Measurements from ENCODE around the gene PNKP. TPM values are rescaled to one million over a fixed set of nuclear protein-coding genes. Genes with fewer than 3 reads are reported as not detected.

The PNKP gene
- total RNA-seq, 2 donors from 2014 or later: 146 to 205 TPM

DNA sequence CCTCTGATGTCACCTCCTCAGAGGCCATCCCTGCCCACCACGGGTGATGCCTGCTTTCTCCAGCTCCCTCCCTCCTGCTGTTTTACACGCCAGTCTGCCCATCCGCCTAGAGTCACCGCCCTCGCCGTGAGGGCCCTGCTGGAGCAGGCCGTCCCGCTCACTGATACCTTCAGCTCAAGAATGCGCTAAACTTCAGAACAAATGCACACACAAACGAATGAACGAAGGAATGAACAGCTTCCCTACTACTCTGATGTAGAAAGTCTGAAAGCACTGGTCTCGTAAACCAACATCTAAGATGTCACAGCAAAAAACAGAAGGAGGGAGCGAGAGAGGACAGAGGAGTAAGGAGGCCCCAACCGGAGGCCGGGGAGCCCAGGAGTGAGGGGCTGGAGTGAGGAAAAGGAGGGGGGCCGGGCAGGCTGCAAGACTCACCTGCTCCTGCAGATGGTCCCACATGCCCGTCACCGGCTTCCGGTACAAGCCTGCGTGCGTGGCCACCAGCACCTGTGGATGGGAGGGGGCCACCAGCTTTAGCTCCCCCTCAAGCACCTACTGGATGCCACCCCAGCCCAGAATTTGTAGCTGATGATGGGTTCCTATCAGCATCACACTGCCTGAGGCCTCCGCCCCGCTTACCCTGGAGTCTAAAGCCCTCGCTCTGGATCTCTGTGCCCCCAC, 4.0 kb downstream of the PNKP start:
- Mint-ChIP-seq H3K27me3 (no peaks in the 10 kb centered on the region), H3K4me3 (no peak overlapping the region), H3K9me3 (no peaks in the 10 kb centered on the region), H3K4me1 (ENCODE audit: low read depth in 2 of 2) (peaks cover 36 to 42% of the 10 kb centered on the region in 2 donors), H3K27ac (no peak overlapping the region), H3K36me3 (no peaks in the 10 kb centered on the region)
- ATAC-seq: no peak
- DNase-seq (ENCODE audit: low spot score): no peak

DNA sequence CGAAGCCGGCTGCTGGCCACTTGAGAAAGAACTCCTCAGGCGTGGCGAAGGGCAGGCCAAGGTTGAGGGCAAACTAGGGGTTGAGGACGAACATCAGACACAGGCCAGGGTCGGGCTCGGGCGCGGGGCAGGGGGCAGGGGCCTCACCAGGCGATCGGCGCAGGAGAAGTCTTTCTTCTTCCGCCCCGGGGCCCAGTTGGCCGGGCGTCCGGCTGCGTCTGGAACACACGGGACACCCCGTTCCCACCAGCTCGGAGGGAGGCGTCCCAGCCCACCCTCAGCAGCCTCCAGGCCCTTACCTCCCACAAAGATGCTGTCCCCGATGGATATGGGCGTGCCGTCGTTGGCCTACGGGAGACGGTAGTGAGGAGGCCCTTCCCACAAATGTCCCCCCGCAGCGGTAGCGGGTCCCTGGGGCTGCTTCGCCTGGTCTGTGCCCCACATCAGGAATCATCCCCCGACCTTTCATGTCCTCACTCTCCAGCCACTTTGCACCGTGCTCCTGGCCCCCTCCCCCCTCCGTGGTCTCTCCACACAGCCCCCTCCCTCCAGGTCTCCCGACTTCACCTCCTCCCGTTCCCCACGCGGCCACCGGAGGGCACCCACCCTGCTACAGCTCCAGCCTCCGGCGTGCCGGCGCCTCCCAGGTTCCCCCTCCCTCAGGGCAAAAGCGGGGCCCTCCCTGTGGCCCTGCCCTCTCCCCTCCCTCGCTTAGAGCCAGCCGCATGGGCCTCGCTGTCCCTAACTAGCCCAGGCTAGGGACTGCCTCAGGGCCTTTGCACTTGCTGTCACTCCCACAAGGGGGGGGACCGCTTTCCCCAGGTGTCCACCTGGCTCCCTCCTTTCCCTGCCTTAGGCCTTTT, 4.8 kb downstream of the PNKP start:
- no peaks in the 10 kb centered on the region for H3K36me3 Mint-ChIP-seq
- H3K27me3 Mint-ChIP-seq: no peaks in the 10 kb centered on the region
- DNase-seq (ENCODE audit: low spot score) (no peak), ATAC-seq (no peak)
- peaks cover 32 to 35% of the 10 kb centered on the region in 2 donors for H3K4me1 Mint-ChIP-seq (ENCODE audit: low read depth in 2 of 2)
- H3K4me3 Mint-ChIP-seq: no peak overlapping the region
- no peaks in the 10 kb centered on the region for H3K9me3 Mint-ChIP-seq
- H3K27ac Mint-ChIP-seq: no peak overlapping the region

- H3K36me3 Mint-ChIP-seq: no peaks in the 10 kb centered on the region
- no peak overlapping the region for H3K27ac Mint-ChIP-seq
- no peak for ATAC-seq
- H3K27me3 Mint-ChIP-seq: no peaks in the 10 kb centered on the region
- DNase-seq (ENCODE audit: low spot score): no peak
- H3K4me1 Mint-ChIP-seq (ENCODE audit: low read depth in 2 of 2): peaks cover 28 to 31% of the 10 kb centered on the region in 2 donors
- no peaks in the 10 kb centered on the region for H3K9me3 Mint-ChIP-seq
- no peak overlapping the region for H3K4me3 Mint-ChIP-seq
These were observed 5.6 kb downstream of the PNKP start for GRCh38 chr19:49861541-49862378.

- no peak for ATAC-seq
- DNase-seq (ENCODE audit: low spot score): no peak
- Mint-ChIP-seq H3K27me3 (no peaks in the 10 kb centered on the region), H3K27ac (no peak overlapping the region), H3K36me3 (no peaks in the 10 kb centered on the region), H3K9me3 (no peaks in the 10 kb centered on the region), H3K4me3 (no peak overlapping the region), H3K4me1 (ENCODE audit: low read depth in 2 of 2) (peaks cover 22 to 24% of the 10 kb centered on the region in 2 donors)
These were observed 6.3 kb downstream of the PNKP start for GRCh38 chr19:49861107-49861506.

- no peaks in the 10 kb centered on the region for H3K9me3 Mint-ChIP-seq
- ATAC-seq (no peak), DNase-seq (ENCODE audit: low spot score) (no peak)
- no peak overlapping the region for H3K27ac Mint-ChIP-seq
- no peaks in the 10 kb centered on the region for H3K27me3 Mint-ChIP-seq
- H3K4me3 Mint-ChIP-seq: no peak overlapping the region
- no peaks in the 10 kb centered on the region for H3K36me3 Mint-ChIP-seq
- peaks cover 17 to 19% of the 10 kb centered on the region in 2 donors for H3K4me1 Mint-ChIP-seq (ENCODE audit: low read depth in 2 of 2)
These were observed 6.9 kb downstream of the PNKP start for GRCh38 chr19:49860336-49861102.

- H3K4me3 Mint-ChIP-seq: no peak overlapping the region
These were observed 7.6 kb downstream of the PNKP start for GRCh38 chr19:49859682-49860335.

GRCh38 chr19:49858088-49858985, 9.0 kb downstream of the PNKP start:
- ATAC-seq (no peak), DNase-seq (ENCODE audit: low spot score) (no peak)
- H3K27me3 Mint-ChIP-seq: no peaks in the 10 kb centered on the region
- no peak overlapping the region for H3K4me3 Mint-ChIP-seq
- peaks cover 3 to 4% of the 10 kb centered on the region in 2 donors for H3K4me1 Mint-ChIP-seq (ENCODE audit: low read depth in 2 of 2)
- no peak overlapping the region for H3K27ac Mint-ChIP-seq
- H3K36me3 Mint-ChIP-seq: no peaks in the 10 kb centered on the region
- no peaks in the 10 kb centered on the region for H3K9me3 Mint-ChIP-seq

More at GRCh38 chr19:49859682-49860335, 7.6 kb downstream of the PNKP start:
- peaks cover 13 to 14% of the 10 kb centered on the region in 2 donors for H3K4me1 Mint-ChIP-seq (ENCODE audit: low read depth in 2 of 2)
- H3K27me3 Mint-ChIP-seq: no peaks in the 10 kb centered on the region
- no peak for DNase-seq (ENCODE audit: low spot score)
- no peak for ATAC-seq
- no peaks in the 10 kb centered on the region for H3K9me3 Mint-ChIP-seq
- H3K36me3 Mint-ChIP-seq: no peaks in the 10 kb centered on the region
- H3K27ac Mint-ChIP-seq: no peak overlapping the region

- no peak overlapping the region for H3K4me3 Mint-ChIP-seq
- no peaks in the 10 kb centered on the region for H3K9me3 Mint-ChIP-seq
- no peaks in the 10 kb centered on the region for H3K36me3 Mint-ChIP-seq
- DNase-seq (ENCODE audit: low spot score): no peak
- no peak overlapping the region for H3K27ac Mint-ChIP-seq
- peaks cover under 1% of the 10 kb centered on the region in 2 donors for H3K4me1 Mint-ChIP-seq (ENCODE audit: low read depth in 2 of 2)
- no peaks in the 10 kb centered on the region for H3K27me3 Mint-ChIP-seq
- no peak for ATAC-seq
These were observed 9.6 kb downstream of the PNKP start for GRCh38 chr19:49857838-49858087.

DNA sequence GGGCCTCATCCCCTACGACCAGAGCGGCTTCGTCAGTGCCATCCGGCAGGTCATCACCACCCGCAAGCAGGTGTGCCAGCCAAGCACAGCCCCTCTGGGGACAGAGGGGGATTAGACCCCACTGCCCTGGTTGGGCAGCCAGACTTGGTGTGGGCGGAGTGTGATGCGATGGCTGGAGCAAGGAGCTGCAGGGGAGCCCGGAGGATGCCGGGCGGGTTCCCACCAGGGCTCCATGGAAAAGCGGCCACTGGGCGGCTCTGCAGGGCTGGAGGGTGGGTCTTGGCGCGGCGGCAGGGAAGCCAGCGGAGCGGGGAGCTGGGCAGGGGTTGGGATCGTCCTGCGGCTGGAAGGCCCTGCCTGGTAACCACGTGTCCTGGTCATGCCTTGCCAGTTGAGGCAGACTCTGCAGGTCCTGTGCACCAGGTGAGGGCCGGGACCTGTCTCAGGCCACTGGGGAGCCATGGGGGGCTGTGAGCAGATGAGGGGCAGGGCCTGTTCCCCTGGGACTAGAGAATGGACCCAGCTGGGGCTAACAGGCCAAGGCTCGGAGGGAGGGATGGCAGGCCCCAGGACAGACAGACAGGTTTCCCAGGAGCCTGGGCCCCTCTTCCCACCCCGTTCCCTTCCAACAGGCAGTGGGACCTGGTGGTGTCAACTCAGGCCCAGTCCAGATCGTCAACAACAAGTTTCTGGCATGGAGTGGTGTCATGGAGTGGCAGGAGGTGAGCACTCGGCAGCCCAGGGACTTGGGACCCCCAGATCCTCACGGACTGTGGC, 10.1 kb downstream of the PNKP start:
- H3K27me3 Mint-ChIP-seq: no peaks in the 10 kb centered on the region
- H3K36me3 Mint-ChIP-seq: no peaks in the 10 kb centered on the region
- no peak overlapping the region for H3K27ac Mint-ChIP-seq
- H3K9me3 Mint-ChIP-seq: no peaks in the 10 kb centered on the region
- no peak for DNase-seq (ENCODE audit: low spot score)
- H3K4me3 Mint-ChIP-seq: no peak overlapping the region
- ATAC-seq: no peak
- H3K4me1 Mint-ChIP-seq (ENCODE audit: low read depth in 2 of 2): peaks cover 6% of the 10 kb centered on the region in 2 donors

DNA sequence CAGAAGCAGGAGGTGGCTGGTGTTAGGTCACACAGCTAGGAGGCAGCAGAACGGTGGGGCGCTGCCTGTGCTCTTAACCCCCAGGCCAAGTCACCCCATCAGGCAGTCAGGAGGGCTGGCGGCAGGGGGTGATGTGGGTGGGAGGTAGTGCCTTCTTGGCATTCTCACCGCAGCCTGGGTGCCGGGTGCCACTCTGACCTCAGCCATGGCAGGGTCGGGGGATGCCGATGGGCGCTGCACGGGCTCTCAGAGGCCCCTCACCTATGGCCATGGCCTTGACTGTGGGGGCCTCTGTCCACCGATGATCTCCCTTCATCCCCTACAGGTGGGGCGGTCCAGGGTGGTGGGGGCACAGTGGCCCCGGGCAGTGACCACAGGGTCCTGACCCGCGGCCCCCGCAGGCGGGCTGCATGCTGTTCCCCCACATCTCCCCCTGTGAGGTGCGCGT, 10.8 kb downstream of the PNKP start:
- ATAC-seq (peak in 1 of 2 donors; percentile 5), DNase-seq (ENCODE audit: low spot score) (no peak)
- no peaks in the 10 kb centered on the region for H3K27me3 Mint-ChIP-seq
- no peaks in the 10 kb centered on the region for H3K9me3 Mint-ChIP-seq
- H3K27ac Mint-ChIP-seq: no peak overlapping the region
- no peak overlapping the region for H3K4me3 Mint-ChIP-seq
- H3K4me1 Mint-ChIP-seq (ENCODE audit: low read depth in 2 of 2): peaks cover 9% of the 10 kb centered on the region in 2 donors
- no peaks in the 10 kb centered on the region for H3K36me3 Mint-ChIP-seq

GRCh38 chr19:49855676-49856573, 11.5 kb downstream of the PNKP start:
- peaks cover 9% of the 10 kb centered on the region in 2 donors for H3K4me1 Mint-ChIP-seq (ENCODE audit: low read depth in 2 of 2)
- peak overlapping the region in 1 of 2 donors; percentile 57 for H3K27ac Mint-ChIP-seq
- no peaks in the 10 kb centered on the region for H3K9me3 Mint-ChIP-seq
- DNase-seq (ENCODE audit: low spot score): no peak
- no peaks in the 10 kb centered on the region for H3K27me3 Mint-ChIP-seq
- H3K4me3 Mint-ChIP-seq: no peak overlapping the region
- no peak for ATAC-seq
- no peaks in the 10 kb centered on the region for H3K36me3 Mint-ChIP-seq

Data from natural killer cell treated with Interleukin-12 subunit alpha and Interleukin-12 subunit beta and Interleukin-15 and Interleukin-18, amount 100 ng/mL, for 72 hours (primary cell).